Mammary epithelial cell (primary cell): ENCODE measurements around the gene SLIT1.

Experiments
- EZH2 ChIP-seq: IDR thresholded peaks from 2 replicates; pipeline ENCODE4 v1.6.1; 2012; ENCODE audit warnings: low read length, inconsistent platforms, borderline replicate concordance
- TF ChIP-seq, protein P1 (sequence below), 2 donors: IDR thresholded peaks in 1 of 2; conservative IDR thresholded peaks in 1 of 2; 2 replicates each; pipeline ENCODE4 v1.5.1; 2011 to 2012; ENCODE audit warnings: inconsistent platforms in 2 of 2, low read length in 2 of 2, mild to moderate bottlenecking in 2 of 2, control low read depth in 1 of 2, low read depth in 1 of 2; ENCODE audit not compliant: insufficient read depth in 1 of 2; ENCODE audit errors: extremely low read depth in 1 of 2

DNA sequence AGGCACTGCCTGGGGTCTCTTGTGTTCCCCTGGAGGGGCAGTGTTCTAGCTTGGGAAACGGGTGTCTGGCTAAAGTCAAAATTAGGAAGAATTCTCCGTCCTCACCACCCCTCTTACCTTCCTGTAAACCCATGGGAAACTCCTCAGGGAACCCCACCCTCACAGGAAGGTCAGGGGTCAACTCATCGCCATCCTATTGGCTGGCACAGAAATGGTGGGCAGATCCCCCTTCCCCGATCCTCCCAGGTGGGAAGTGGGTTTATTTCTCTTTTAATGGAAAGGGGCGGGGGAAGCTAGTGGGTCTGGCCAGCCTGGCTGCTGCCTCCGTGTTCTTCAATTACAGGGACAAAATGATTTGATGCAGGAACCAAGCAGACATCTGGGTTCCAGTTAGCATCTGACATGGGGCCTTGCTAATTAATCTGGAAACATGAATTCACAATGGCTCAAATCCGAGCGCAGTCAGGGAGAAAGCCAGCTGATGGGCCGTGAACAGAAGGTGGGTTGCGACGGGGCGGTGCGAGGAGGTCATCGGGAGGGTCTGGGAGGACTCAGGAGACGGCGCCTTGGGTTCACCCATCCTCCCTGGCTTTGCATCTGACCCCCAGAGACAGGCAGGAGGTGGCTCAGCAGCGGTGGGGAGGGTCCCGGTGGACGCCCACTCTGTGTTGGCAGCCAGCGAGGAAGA is 66.6 kb downstream of the SLIT1 start:
- TF ChIP-seq EZH2 = no peak
- TF ChIP-seq, protein P1, sequence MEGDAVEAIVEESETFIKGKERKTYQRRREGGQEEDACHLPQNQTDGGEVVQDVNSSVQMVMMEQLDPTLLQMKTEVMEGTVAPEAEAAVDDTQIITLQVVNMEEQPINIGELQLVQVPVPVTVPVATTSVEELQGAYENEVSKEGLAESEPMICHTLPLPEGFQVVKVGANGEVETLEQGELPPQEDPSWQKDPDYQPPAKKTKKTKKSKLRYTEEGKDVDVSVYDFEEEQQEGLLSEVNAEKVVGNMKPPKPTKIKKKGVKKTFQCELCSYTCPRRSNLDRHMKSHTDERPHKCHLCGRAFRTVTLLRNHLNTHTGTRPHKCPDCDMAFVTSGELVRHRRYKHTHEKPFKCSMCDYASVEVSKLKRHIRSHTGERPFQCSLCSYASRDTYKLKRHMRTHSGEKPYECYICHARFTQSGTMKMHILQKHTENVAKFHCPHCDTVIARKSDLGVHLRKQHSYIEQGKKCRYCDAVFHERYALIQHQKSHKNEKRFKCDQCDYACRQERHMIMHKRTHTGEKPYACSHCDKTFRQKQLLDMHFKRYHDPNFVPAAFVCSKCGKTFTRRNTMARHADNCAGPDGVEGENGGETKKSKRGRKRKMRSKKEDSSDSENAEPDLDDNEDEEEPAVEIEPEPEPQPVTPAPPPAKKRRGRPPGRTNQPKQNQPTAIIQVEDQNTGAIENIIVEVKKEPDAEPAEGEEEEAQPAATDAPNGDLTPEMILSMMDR (conservative IDR thresholded peaks at IDR 0.05 in 1 of 2, IDR thresholded peaks at IDR 0.05 in 1 of 2; ENCODE audit: extremely low read depth in 1 of 2, insufficient read depth in 1 of 2, low read depth in 1 of 2, low read length in 2 of 2) = no peak
